Spleen (tissue), 11 donors: ENCODE results near the gene KRTAP12-4. TPM values are rescaled to one million over a fixed set of nuclear protein-coding genes. Genes with fewer than 3 reads are reported as not detected.

Experiments
- DNase-seq: peaks from one replicate; pipeline ENCODE4 v3.0.0-alpha.2; 2020
- H3K27ac ChIP-seq, 8 donors: fragments of 200-600 bp; sonication (generic) in 7 of 8; 1 replicate in 4 of 8; 2 replicates in 4 of 8; pipeline versions ENCODE4 v1.5.0 to v1.8.0; 2016 to 2021; ENCODE audit warnings: inconsistent platforms in 4 of 8, mild to moderate bottlenecking in 4 of 8, moderate library complexity in 1 of 8
- H3K27me3 ChIP-seq, 7 donors: fragments of 200-600 bp; sonication (generic) in 6 of 7; replicated peaks in 1 of 7; 1 replicate in 4 of 7; 2 replicates in 3 of 7; pipeline versions ENCODE4 v1.5.0 to v1.8.0; 2016 to 2021; ENCODE audit warnings: inconsistent platforms in 3 of 7, mild to moderate bottlenecking in 1 of 7
- H3K36me3 ChIP-seq, 6 donors: fragments of 200-600 bp; sonication (generic) in 5 of 6; 1 replicate in 4 of 6; 2 replicates in 2 of 6; pipeline versions ENCODE4 v1.5.0 to v1.8.0; 2016 to 2021; ENCODE audit warnings: inconsistent platforms in 2 of 6
- H3K4me1 ChIP-seq, 6 donors: fragments of 200-600 bp; sonication (generic) in 5 of 6; 1 replicate in 3 of 6; 2 replicates in 3 of 6; pipeline versions ENCODE4 v1.5.0 to v1.8.0; 2016 to 2021; ENCODE audit warnings: inconsistent platforms in 3 of 6
- H3K4me3 ChIP-seq, 8 donors: fragments of 200-600 bp; sonication (generic) in 7 of 8; 1 replicate in 4 of 8; 2 replicates in 4 of 8; pipeline versions ENCODE4 v1.5.0 to v1.8.0; 2016 to 2021; ENCODE audit warnings: inconsistent platforms in 4 of 8, mild to moderate bottlenecking in 4 of 8, moderate library complexity in 2 of 8
- H3K9me3 ChIP-seq, 8 donors: fragments of 200-600 bp; sonication (generic) in 7 of 8; 1 replicate in 4 of 8; 2 replicates in 4 of 8; pipeline versions ENCODE4 v1.5.0 to v1.8.0; 2016 to 2021; ENCODE audit warnings: inconsistent platforms in 4 of 8
- CTCF ChIP-seq, 11 experiments: fragments of 200-600 bp in 7 of 11; fragments of 450-650 bp in 4 of 11; sonication (generic) in 4 of 11; IDR thresholded peaks in 8 of 11; conservative IDR thresholded peaks in 3 of 11; 1 replicate in 7 of 11; 2 replicates in 4 of 11; pipeline versions ENCODE4 v1.4.0 to v1.8.0; 2016 to 2021; ENCODE audit warnings: antibody characterized with exemption in 11 of 11, inconsistent platforms in 4 of 11, mild to moderate bottlenecking in 1 of 11
- POLR2A ChIP-seq, 3 donors: fragments of 450-650 bp; IDR thresholded peaks; one replicate each; pipeline ENCODE4 v1.5.1; 2017; ENCODE audit warnings: antibody characterized with exemption in 3 of 3, mild to moderate bottlenecking in 1 of 3
- POLR2AphosphoS5 ChIP-seq, 3 donors: sonication (generic); formaldehyde crosslinking; IDR thresholded peaks; one replicate each; pipeline ENCODE4 v1.5.1; 2017; ENCODE audit warnings: antibody characterized with exemption in 3 of 3
- WGBS, 5 donors: extraction: QIAGEN DNeasy Blood & Tissue Kit in 3 of 5; methylation state at CpG; one replicate each; pipeline versions ENCODE4 v1.1.5 to v1.1.7; 2013 to 2018; 5-methylcytosine and 5-hydroxymethylcytosine counted together
- intact Hi-C: fragments of 100-400 bp; cut with DNase I; formaldehyde crosslinking; loops from one replicate; pipeline ENCODE4 v1.15.0; 2023; ENCODE audit warnings: low total_unique reads
- polyA plus RNA-seq, 3 donors: library from polyadenylated mRNA; stranded (reverse); fragments of 200-250 nt; gene quantifications; one replicate each; pipeline ENCODE4 v1.2.1, GENCODE V29; 2013
- total RNA-seq, 7 donors: library from RNA; depleted of rRNA in 3 of 7; stranded (reverse); fragments of >200 nt in 3 of 7; fragmentation: NEBNext Ultra II Directional in 4 of 7; extraction: Animal tissue kit (Norgen Biotek cat#: 25700) in 4 of 7; gene quantifications; one replicate each; pipeline versions ENCODE4 v1.1.0 to v1.2.1, GENCODE V29; 2016 to 2021
- donor health status: healthy with polysubstance abuse.
- donor health status: DM: no; HTN: no; CAD: no; lungs with moderate emphysema.
- donor health status: DM: no; HTN: no; CAD: no.
- donor health status: Bipolar disorder and iron deficiency.
- donor health status: healthy.
- donor health status: DM: no; HTN: no; CAD: no.
- donor health status: DM: yes; HTN: yes; CAD: no.

The KRTAP12-4 gene
- total and polyA plus RNA-seq, 10 donors = not detected

GRCh38 chr21:44658541-44658910 lies 4.1 kb upstream of the KRTAP12-4 start:
- Histone ChIP-seq H3K36me3 (no peaks in the 10 kb centered on the region), H3K27ac (peak overlapping the region; percentile 2 to 90 (median 72)), H3K4me3 (no peak overlapping the region), H3K9me3 (peaks cover 0 to 30% (median 21%) of the 10 kb centered on the region in 8 donors), H3K4me1 (peaks cover 0 to 21% (median 6%) of the 10 kb centered on the region in 6 donors), H3K27me3 (peaks cover 0 to 29% (median 0%) of the 10 kb centered on the region in 7 donors)
- WGBS, 5 donors = 67 to 84% (median 72%) methylated on average over 5 of the region's 5 CpGs
- TF ChIP-seq POLR2AphosphoS5 (IDR thresholded peaks at IDR 0.05) (no peak), POLR2A (IDR thresholded peaks at IDR 0.05) (no peak), CTCF (IDR thresholded peaks at IDR 0.05 in 8 of 11, conservative IDR thresholded peaks at IDR 0.05 in 3 of 11) (no peak)
- intact Hi-C loops = no loop called here
- DNase-seq = no peak

DNA sequence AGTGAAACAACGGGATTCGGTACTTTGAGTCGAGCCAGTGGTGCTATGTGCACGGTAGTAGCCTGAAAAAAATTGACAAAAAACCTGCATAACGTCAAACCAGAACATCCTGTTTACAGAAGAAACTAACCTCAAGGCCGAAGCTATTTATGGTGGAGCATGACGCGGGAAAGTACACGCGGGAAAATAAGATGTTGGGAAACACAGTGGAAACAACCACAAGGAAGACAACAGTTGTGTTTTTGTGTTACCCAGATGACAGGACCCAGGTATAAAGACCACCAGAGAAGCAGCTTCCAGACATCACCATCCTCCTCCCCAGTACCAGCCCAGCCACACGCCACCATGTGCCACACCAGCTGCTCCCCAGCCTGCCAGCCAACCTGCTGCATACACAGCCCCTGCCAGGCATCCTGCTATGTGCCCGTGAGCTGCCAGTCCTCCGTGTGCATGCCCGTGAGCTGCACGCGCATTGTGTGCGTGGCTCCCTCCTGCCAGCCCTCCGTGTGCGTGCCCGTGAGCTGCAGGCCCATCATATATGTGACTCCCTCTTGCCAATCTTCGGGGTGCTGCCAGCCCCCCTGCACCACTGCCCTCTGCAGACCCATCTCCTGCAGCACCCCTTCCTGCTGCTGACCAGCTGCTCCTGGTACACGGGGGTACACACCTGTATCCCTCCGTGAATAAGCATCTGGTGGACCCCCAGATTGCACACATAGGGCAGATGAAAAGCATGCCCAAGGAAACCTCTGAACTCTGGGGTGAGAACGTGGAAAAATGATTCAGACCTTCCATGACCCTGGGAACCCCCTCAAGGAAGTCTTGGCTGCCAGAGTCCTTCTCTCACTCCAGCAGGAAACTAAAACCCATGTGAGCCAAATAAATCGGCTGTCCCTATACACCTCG lies 3.4 kb upstream of the KRTAP12-4 start, which contains the start of gene KRTAP12-3:
TSS of gene KRTAP12-3 (plus strand) at position 298 of the 906 bp plus-strand sequence. CDS start at position 346, 48 bp downstream.
- Histone ChIP-seq H3K9me3 (peaks cover 0 to 24% (median 18%) of the 10 kb centered on the region in 8 donors), H3K4me1 (peaks cover 0 to 21% (median 6%) of the 10 kb centered on the region in 6 donors), H3K36me3 (no peaks in the 10 kb centered on the region), H3K4me3 (peak within 1 kb of the TSS in 1 of 8 donors; percentile 28), H3K27me3 (peaks cover 0 to 29% (median 0%) of the 10 kb centered on the region in 7 donors), H3K27ac (peak within 1 kb of the TSS; percentile 2 to 90 (median 72))
- peak; percentile 52 to 80 (median 69) for TF ChIP-seq POLR2AphosphoS5 (IDR thresholded peaks at IDR 0.05)
- TF ChIP-seq CTCF (IDR thresholded peaks at IDR 0.05 in 8 of 11, conservative IDR thresholded peaks at IDR 0.05 in 3 of 11) = no peak
- intact Hi-C loops = no loop called here
- peak; percentile 86 for DNase-seq
- WGBS, 5 donors = 43 to 68% (median 62%) methylated on average over 16 to 26 of the region's 26 CpGs

- no peaks in the 10 kb centered on the region for H3K36me3 ChIP-seq
- WGBS, 5 donors = 30 to 76% (median 61%) methylated on average over 1 of the region's 1 CpG
Observed at GRCh38 chr21:44656868-44657267, 2.4 kb upstream of the KRTAP12-4 start.

More at GRCh38 chr21:44656868-44657267, 2.4 kb upstream of the KRTAP12-4 start:
- peaks cover 0 to 21% (median 6%) of the 10 kb centered on the region in 6 donors for H3K4me1 ChIP-seq
- peak overlapping the region; percentile 2 to 90 (median 72) for H3K27ac ChIP-seq
- peak overlapping the region in 1 of 8 donors; percentile 28 for H3K4me3 ChIP-seq
- intact Hi-C loops = no loop called here
- H3K27me3 ChIP-seq = peaks cover 0 to 29% (median 0%) of the 10 kb centered on the region in 7 donors
- TF ChIP-seq POLR2A (IDR thresholded peaks at IDR 0.05) (no peak), POLR2AphosphoS5 (IDR thresholded peaks at IDR 0.05) (no peak), CTCF (IDR thresholded peaks at IDR 0.05 in 8 of 11, conservative IDR thresholded peaks at IDR 0.05 in 3 of 11) (no peak)
- H3K9me3 ChIP-seq = peaks cover 0 to 23% (median 14%) of the 10 kb centered on the region in 8 donors
- no peak for DNase-seq
